OCI-M1 (cell line): ENCODE results near the gene ZNF618.

Experiments
- DNase-seq: peaks from one replicate; lab custom pipeline; 2025; lab: John Stamatoyannopoulos, UW

ZNF618 gene

DNA sequence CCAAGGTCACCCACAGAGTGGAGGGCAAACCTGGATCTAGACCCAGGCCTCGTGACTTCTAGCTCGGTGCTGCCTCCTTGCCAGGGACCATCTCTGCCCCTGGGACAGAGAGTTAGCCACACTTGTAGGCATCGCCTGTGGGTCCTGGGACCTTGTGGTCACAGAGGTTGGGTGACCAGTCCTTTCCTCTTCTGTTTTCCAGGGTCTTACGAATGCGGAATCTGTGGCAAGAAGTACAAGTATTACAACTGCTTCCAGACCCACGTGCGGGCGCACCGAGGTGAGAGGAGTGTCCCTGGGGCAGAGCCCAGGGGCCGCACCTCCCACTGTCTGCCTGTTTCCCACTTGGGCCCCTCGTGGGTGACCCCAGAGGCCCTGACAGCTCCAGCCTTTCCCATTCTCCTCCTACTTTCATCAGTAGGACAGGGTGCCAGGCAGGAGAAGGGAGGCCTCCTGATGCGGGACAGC lies 125.7 kb downstream of the ZNF618 start:
- no peak for DNase-seq

DNA sequence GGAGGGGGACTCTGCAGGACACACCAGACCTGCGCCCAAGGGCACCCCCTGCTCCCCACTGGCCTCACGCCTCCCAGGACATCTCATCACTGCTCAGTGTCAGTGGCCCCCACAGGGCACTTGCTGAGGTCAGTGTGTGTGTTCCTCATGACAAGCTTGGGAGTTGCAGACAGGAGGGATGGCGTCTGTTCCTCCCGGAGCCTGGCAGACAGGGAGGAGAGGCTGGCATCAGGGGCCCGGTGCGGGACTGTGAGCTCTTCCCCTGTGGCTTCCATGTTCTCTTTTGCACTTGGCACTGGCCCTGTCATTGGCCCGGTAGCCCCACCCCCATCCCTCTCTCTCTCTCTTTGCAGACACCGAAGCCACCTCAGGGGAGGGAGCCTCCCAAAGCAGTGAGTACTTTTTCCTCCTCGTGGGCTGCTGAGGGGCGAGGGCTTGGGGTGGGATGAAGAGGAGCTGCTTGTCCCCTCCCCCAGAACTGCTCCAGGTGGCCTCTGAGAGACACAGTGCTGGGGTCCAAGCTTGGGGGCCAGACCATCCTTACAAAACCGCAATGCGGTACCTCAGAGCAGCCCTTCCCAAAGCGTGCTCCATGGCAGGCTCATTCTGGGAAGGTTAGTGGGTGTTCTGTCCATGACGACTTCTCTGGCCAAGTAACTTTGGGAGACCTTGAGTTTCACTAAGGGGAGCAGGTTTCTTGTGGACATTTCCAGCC lies 126.3 kb downstream of the ZNF618 start:
- no peak for DNase-seq

DNA sequence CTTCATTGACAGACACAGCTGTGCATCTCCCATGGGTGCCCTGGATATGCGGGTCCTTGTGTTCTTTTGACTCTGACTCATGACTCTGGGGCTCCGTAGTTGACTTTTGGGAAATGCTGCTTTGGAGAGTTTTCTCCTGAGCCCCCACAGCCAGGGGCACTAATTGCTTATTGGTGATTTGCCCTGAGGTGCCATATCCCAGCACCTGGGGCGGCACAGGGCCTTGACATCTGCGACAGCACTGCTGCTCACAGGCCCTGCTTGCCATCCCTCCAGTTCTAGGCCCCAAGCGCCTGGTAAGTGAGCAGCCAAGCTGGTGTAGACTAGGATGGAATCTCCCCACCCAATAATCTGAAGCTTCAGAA lies 126.9 kb downstream of the ZNF618 start:
- DNase-seq: no peak

DNA sequence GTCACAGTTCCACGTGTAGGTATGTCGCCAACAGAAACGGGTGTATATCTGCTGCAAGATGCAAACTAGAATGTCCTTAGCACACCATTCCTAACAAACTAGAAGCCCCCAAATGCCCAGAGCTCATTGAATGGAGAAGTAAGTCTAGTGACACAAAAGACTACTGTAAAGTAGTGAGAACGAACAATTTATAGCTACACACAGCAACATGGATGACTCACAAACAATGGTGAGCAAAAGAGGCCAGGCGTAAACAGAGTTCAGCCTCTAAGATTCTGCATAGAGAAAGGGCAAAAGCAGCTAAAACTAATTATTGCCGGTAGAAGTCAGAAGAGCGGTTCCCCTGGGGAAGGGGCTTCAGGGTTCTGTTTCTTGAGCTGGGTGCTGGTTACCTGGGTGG lies 127.2 kb downstream of the ZNF618 start:
- DNase-seq: no peak

DNA sequence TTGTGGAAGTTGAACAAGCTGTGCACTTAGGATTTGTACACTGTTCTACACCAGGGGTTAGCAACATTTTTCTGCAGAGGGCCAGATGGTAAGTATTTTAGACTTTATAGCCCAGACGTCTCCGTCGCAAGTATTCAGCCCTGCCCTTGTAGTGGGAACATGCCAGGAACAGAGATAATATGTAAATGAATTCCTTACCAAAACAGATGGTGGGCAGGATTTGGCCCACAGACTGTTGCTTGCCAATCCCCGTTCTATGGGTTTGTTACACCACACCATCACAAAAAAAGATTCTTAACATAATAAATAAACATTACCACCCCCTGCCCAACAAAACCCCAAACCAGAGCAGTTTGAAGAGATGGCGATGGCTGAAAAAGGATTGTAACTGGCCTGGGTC lies 127.6 kb downstream of the ZNF618 start:
- no peak for DNase-seq

DNA sequence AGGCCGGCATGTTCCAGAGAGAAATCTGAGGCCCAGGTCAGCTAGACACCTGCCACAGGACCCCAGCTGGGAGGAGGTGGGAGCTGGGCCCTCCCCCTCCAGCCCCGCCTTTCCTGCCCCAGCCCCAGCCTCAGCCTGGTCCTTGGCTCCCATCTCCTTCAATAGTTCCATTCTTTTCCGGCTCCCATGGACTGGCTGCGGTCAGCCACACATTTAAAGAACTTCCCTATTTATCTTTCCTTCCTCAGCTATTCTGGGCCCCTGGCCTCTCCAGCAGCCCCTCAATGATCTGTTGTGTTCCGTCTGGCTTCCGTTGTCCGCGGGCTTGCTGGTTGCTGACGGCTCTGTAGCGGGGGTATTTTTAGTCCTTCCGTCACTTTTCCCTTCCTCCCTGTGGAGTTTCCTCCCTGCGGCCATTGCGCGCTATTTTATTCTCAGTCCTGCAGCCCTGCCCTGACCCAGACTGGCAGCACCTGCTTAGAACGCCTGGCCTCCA lies 128.2 kb downstream of the ZNF618 start:
- DNase-seq: no peak

DNA sequence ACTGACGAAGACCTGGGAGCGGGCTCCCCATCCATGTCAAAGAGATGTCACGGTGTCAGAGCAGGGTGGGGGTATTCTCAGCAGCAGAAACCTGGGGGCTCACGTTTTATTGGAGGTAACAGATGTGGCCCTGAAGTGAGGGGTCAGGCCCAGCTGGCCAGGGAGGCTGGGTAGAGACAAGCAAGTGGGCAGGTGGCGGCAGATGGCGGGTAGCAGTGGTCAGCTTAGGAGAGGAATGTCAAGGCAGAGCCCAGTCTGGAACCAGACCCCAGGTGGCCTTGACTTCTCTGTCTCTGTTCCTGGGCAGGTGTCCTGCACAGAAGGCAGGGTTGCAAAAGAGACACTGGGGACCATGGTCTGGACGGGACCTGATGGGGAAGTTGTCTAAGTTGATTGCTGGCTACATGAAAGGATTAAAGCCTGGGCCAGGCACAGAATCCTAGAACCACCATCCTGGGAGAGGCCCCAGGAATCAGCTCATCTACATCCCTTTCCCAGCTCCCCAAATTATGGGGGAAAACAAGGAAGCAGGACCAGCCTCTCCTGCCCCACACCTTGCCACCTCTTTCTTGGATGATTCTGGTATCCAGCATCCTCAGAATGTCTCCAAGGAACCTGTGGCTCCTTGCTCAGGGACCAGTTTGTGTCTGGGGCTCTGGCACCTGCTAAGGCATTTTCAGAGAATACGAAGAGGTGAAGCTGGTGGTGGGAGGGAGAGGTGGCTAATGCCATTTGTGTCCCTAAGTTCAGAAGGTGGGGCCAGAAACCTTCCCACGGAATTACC lies 129.5 kb downstream of the ZNF618 start:
- DNase-seq: no peak

DNA sequence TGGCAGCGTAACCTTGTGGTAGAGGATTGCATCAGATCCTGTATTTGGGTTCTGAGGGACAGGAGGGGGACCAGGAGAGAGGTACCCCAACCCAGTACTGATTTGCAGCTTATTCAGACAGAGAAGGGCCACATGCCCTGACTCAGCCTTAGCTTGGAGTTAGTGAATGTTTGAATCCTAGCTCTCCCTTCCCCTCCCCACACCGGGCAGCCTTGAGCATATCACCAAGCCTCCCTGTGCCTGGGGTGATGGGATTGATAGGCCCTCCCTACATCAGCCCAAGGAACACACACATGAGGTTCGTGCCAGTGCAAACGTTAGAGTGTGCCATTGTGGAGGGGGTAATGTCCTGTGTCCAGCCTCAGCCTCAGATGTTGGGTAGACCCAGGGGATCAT lies 130.0 kb downstream of the ZNF618 start:
- DNase-seq: no peak

DNA sequence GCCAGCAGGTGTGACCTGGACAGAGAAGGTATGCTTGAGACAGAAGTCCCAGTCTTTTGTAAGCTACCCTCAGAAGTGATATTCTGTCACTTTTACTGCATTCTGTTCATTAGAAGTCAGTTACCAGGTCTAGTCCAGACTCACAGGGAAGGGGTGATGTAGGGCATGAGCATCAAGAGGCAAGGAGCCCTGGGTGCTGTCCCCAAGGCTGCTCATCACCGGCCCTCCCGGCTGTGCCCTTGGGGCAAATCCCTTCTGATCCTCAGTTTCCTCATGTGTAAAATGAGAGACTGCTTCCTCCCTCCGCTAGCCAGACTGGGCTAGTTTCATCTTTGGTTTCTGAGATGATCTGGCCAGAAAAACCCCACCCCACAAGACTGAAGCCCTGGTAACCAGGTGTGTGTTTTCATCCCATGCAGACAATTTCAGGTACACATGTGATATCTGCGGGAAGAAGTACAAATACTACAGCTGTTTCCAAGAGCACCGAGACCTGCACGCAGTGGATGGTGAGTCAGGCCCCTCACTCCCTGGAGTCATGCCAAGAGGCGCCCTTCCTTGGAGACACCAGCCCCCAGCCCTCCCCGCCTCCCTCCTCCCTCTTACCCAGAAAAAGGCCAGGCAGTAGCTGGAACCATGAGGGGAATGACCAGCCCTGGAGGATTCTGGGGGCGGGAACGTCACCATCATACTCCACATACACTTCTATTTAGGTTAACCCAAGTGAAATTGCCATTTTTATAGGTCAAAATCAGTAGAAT lies 131.0 kb downstream of the ZNF618 start:
- DNase-seq: no peak

DNA sequence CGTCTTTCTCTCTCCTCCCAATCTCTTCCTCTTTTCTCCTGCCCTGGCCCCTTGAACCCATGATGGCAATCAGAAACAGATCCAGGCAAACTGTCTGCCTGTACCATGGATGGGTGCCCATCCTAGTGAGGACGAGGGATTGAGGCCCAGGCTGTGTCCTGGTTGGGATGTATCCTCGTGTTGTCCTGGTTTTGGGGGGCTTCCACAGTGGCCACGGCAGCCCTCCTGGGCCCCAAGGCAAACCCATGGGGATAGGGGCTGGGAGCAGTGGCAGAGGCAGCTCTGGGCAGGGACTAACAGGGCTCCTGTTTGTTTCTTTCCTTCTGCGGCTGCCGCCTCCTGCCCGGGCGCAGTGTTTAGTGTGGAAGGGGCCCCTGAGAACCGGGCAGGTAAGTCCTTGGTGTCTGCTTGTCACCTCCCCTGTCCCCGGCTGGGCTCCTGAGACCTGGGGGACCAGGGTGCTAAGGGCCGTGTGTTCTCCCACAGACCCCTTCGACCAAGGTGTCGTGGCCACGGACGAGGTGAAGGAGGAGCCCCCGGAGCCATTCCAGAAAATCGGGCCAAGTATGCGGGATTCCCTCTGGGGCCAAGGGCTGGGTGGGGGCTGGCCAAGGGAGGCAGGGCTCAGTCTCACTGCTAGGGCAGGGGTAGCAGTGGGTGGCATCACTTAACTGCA lies 132.0 kb downstream of the ZNF618 start:
- DNase-seq: no peak

DNA sequence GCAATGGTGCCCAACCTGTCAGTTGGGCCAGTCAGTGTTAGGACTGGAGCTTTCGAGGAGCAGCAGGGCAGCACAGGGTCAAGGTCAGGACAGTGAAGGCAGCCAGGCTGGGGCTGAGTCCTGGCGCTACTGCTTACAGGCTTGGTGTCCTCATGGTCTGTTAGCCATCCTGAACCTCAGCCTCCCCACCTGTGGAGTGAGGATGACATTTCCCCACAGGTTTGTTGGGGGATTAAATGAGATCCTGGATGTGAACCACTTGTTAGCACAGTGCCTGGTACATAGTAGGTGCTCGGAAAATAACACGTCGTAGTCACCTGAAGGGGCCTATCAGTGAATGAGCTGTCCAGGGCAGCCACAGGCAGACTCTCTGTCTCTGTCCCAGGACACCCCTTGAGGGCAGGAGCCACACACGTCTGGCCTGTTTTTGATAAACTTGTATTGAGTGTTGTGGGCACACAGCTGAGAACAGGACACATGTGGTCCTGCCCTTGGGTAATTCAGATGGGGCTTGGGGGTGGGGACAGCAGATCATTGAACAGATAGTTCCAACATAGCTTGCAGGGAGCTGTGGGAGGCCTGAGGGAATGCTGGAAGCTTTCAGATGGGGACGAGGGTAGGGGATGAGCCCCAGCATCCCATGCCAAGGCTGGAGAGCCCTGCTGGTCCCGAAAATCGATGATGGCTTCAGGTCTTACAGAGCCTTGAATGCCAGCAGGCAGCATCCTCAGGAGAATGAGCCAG lies 132.7 kb downstream of the ZNF618 start:
- DNase-seq: no peak

DNA sequence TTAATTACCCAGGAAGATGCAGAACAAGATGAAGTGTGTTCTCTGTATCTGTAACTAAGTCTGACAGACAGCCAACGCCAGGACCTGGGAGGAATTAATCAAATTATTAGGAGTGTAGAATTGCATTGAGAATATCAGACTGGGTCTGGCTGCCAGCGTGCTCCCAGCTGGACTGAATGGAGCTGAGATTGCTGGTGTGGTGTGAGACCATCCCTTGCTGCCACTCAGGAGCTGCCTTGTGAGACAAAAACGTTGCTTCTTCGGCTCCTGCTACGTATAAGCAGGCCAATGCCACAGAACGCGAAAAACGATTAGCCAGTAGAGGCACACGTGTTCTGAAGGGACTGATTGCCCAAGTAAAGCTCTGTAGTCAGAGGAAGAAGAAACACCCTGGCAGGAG lies 135.2 kb downstream of the ZNF618 start:
- no peak for DNase-seq

DNA sequence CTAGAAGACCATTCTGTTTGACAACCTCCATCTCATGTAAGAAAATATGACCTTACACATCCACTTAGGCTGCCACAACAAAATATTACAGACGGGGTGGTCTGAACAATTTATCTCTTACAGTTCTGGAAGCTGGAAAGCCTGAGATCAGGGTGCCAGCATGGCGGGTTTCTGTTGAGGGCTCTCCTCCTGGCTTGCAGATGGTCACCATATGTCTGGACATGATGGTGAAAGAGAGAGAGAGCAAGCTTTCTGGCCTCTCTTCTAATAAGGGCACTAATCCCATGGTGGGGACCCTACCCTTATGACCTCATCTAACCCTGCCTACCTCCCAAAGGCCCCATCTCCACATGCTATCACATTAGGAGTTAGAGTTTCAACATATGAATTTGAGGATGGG lies 136.0 kb downstream of the ZNF618 start:
- DNase-seq: no peak

DNA sequence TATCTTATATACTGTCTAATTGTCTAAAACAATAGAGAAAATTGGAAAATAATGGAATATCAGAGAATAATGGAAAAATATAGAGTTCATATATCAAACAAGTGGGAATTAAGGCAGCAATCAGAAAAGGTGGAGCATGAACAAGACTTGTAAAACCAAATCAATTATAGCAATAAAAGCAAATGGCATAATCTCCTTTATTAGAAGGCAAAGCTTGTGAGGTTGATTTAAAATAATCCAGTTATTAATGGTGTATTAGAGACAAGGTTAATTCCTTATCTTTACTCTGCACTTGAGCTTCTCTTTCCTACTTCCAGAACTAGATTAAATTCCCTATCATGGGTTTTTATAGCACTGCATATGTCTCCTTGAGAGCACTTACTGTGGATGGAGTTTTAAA lies 137.9 kb downstream of the ZNF618 start:
- DNase-seq: no peak

DNA sequence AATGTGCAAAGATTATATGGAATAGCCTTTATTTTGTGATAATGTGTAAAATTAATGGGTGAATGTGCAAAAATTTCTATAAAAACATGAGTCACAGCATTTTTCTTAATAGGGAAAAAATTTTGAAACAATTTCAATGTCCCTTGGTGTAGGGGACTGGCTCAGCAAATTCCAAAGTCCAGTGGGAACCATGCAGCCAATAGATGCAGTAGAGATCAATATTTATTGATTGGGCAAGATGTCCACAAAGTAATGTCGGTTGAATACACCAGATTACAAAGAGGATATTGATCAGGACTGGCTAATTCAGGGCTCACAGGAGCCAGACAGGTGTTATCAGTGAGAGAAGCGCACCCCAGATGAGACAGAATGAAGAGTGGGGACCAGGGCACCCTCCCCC lies 139.5 kb downstream of the ZNF618 start:
- DNase-seq: no peak

DNA sequence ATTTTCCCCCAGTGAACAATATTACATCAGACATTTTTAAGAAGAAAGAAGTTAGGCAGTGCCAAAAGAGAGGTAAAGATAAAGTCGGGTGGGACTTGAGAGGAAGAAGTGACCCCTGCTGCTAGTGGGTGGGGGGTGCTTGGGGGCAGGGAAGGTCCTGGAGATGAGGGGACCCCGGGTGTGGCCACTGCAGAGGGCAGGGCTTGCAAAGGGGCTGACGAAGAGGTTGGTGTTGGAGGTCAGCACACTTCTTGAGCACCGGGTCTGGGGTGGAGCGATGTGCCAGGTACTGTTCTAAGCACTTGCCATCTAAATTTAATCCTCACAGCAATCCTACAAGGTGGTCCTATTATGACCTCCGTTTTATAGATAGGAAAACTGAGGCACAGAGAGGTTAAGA lies 140.0 kb downstream of the ZNF618 start:
- DNase-seq: no peak

DNA sequence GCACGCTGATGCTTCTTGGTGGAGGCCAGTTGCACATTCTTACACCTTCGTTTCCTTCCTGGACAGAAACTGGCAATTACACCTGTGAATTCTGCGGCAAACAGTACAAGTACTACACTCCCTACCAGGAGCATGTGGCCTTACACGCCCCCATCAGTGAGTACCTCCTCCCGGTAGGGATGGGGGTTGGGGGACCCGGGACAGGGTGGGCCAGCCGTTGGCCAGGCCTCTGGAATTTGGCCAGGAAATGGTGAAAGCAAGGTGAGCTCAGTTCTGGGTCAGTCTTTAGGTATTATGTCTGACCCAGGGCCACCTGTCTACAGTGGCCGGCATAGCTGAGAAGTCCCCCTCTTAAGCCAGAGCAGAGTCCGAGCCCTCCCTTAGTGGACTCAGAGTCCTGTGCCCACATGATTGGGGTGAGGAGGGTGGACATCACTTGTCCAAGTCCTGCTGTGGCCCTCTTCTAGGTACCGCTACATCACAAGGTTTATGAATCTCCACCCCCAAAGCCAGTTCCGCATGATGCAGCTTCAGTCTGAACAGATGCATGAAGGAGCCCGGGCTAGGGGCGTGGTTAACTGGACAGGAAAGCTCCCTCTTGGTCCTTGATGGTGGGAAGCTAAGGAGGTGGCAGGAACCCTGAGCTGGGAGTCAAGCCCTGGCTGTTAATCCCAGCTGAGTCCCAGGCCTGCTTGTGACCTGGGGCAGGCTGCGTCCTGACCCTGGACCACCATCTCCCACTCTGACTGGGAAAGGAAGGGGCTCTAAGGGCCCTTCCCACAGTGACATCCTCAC lies 140.7 kb downstream of the ZNF618 start:
- DNase-seq: no peak

DNA sequence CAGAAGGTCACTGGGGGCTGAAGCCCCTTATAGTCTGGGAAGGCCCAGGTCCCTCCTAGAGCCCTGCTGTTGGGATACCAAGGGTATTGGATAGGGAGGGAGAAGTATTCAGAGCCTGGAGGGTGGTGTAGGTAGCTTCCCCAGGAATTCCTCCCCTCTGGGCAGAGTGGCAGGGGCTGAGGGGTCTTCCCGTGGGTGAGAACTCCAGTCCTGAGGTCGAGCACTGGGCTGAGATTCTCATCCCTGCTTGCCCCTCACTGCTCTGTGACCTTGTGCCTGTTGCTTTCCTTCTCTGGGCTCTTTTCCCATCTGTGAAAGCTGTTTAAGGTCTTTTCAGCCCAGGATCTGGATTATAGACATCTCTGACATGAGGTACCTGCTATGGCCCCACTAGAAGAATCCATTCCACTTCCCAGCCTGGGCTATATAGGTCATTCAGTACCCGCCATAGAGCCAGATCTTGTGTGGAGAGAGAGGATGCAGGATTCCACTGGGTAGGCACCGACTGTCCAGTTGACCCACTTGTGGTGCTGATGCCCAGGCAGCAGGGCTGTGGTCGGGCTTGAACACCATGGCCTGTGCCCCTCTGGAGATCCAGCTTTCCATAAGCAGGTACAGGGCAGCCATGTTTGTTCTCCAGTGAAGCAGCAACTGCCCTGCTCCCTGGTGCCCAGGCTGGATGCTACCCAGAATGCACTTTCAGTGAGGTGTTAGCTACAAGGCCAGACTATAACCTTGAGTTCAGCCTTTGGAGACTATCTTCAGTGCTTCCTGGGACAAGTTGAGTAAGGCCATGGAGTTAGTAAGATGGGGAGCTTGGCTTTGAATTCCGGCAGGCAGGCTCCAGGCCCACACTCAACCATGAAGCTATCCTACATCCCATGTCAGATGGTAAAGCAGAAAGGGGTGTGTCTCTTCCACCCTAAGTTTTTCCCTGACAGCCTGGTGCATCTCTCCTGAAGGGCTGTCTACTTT lies 141.9 kb downstream of the ZNF618 start:
- no peak for DNase-seq

DNA sequence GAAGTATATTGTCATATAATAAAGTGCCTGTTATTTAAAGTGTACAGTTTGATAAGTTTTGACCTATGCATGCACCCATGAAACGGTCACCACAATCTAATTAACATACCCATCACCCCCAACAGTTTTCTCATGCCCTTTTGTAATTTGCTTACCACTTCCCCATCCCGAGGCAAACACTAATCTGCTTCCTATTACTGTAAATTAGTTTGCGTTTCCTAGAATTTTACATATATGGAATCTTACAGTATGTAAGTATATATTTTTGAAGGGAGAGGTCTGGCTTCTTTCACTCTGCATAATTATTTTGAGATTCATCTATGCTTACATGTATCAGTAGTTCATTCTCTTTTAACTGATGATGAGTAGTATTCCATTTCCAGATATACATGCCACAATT lies 145.5 kb downstream of the ZNF618 start:
- peak; percentile 34 for DNase-seq
